Measurements from ENCODE around the gene RBM8A.

RBM8A gene

DNA sequence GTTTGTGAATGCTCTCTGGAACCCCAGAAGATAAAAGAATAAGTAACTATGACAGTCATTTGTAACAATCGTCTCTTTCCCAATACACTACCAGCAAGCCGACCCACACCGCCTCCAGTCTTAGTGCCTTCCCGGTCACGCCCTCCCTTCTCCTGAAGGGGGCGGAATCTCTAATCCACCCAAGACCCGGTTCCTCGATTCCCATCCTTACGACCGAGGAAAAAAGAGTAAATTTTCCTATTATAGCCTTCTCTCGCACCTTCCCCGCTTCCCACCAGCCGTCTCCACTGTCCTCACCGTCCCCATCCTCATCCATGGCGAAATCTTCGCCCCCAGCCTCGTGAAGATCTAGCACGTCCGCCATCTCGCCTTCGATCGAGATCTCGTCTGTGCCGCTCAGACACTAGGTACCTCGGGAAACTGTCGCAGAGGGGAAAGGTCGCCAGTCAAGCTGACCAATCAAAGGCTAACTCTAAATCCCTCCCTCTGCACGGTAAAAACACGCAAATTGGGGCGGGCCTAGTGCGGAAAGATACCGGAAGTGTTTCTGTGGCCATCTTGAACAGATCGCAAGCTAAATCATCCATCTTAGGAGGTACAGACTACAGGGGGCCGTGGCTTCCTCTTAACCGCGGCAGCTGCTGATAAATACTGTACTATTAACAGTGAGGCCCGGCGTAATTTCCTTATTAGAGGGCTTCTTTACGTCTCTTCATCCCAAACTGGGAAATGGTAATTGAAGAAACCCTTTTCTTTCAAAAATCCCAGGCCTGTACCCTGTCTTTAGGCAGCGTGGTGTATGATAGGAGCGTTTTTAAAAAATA is at the start of gene RBM8A:
RBM8A (minus strand) TSS at position 422 of the 824 bp plus-strand sequence; CDS start at position 364, 58 bp downstream.
- DNase-seq (ENCODE audit: low read depth in 2 of 3, low spot score in 1 of 3), result peak; percentile 86 to 94 (median 93)

- no peak for DNase-seq (ENCODE audit: low read depth in 2 of 3, low spot score in 1 of 3)
These were observed 49.7 kb upstream of the RBM8A start for GRCh38 chr1:145977016-145977415.

DNA sequence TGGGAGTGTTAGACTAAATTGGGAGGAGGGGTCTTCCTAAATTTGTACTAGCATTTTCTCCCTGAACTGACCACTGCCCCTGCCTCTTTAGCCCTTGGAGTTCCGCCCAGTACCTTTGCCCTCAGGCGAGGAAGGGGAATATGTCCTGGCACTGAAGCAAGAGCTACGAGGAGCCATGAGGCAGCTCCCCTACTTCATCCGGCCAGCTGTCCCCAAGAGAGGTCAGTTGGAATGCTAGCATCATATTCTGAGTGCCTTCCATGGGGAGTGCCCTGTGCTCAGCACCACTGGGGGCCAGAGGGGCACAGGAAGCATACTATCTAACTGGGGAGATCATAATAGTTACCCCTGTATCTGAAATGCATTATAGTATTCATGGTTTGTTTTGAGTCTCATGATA is 47.9 kb upstream of the RBM8A start:
- DNase-seq (ENCODE audit: low read depth in 2 of 3, low spot score in 1 of 3), result no peak

DNA sequence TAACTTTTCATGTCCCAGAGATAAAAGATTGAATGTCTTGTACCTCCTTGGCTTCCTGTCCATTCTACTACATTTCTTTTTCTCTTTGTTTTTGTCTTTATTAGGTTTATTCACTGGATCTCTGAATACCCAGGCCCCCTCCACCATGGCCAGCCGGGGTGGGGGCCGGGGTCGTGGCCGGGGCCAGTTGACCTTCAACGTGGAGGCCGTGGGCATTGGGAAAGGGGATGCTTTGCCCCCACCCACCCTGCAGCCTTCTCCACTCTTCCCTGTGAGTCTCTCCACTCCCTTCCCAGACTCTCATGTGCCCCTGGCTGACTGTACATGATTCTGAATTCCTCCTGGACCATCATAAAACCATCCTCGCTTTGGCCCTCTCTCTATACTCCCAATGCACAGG is 47.4 kb upstream of the RBM8A start:
- no peak for DNase-seq (ENCODE audit: low read depth in 2 of 3, low spot score in 1 of 3)

DNA sequence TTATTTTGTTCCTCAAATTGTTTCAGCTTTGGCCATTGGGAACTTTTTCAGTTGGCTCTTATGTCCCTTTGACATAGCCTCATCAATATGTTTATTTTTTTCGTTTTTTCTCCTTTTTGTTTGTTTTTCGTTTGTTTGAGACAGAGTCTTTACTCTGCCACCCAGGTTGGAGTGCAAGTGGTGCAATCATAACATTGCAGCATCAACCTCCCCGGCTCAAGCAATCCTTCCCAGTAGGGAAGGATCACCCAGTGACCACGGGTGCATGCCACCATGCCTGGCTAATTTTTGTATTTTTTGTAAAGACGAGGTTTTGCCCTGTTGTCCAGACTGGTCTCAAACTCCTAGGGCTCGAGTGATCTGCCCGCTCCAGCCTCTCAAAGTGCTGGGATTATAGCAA is 45.3 kb upstream of the RBM8A start:
- no peak for DNase-seq (ENCODE audit: low read depth in 2 of 3, low spot score in 1 of 3)

GRCh38 chr1:145967288-145967687 is 40.0 kb upstream of the RBM8A start:
- no peak for DNase-seq (ENCODE audit: low read depth in 2 of 3, low spot score in 1 of 3)

DNA sequence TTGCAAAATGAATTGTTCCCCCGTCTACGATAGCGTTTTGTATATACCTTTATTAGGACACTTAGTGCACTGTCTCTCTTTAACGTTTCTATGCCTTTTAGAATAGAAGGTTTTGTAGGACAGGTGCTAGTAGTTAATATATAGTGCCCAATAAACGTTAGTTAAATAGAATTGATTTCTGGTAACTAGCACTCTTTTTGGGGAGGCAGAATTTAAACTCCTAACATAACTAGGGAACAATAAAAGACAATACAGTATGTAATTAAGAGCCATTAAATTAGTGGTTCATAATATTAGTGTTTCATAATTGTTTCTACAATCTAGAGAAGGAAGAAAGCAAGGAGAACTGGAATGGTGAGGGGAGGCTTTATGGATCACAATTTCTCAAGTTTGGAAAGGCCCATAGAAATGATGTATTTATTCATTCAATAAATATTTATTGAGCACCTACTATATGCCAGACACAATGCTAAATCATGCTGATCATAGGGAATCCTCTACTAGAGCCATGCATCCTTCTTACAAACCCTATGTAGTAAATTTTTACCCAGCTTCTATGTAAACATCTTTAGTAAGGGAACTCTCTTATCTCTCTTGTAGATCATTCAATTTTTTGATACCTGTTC is 37.9 kb upstream of the RBM8A start:
- DNase-seq (ENCODE audit: low read depth in 2 of 3, low spot score in 1 of 3), result no peak

GRCh38 chr1:145964328-145965118 is 37.2 kb upstream of the RBM8A start, which contains the start of the genes ANKRD34A and POLR3GL:
Gene ANKRD34A (minus strand): TSS chr1:145964575. CDS start chr1:145961759, 2,816 bp downstream.
Gene POLR3GL (plus strand): TSS chr1:145964690. CDS start chr1:145974866, 10,176 bp downstream.
- peak; percentile 87 to 91 (median 87) for DNase-seq (ENCODE audit: low read depth in 2 of 3, low spot score in 1 of 3)

DNA sequence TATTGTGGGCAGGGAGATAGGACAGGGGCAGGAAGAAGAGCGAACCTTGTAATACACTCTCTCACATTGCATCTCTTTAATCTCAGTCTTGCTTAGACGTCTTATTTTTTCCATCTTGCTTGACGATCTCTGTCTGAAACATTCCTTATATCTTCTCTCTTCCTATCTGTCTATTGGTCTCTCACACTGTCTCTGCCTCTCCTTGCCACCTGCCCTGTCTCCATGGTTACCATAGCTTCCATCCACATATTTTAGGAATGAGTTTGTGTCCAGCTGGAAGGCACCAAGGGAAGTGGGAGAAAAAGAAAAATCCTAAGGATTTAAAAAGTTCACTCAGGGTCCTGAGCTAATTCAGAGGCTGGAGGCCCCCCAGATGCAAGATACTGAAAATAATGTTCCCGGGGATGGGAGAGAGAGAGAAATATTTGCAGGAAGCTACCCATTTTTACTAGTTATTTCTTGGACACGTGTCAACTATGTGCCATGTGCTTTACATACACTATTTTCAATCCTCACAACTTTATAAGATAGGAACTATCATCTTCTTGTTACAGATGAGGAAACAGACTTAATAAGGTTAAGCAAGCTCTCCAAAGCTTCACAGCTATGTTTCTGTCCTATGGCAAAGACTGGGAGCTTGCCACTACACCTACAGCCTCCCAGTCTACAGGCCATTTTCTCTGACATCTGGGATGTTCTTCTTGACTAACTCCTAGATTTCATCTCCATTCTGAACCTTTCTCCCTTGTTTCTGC is 36.2 kb upstream of the RBM8A start:
- no peak for DNase-seq (ENCODE audit: low read depth in 2 of 3, low spot score in 1 of 3)

GRCh38 chr1:145962157-145963102 is 35.1 kb upstream of the RBM8A start:
- DNase-seq (ENCODE audit: low read depth in 2 of 3, low spot score in 1 of 3), result no peak

DNA sequence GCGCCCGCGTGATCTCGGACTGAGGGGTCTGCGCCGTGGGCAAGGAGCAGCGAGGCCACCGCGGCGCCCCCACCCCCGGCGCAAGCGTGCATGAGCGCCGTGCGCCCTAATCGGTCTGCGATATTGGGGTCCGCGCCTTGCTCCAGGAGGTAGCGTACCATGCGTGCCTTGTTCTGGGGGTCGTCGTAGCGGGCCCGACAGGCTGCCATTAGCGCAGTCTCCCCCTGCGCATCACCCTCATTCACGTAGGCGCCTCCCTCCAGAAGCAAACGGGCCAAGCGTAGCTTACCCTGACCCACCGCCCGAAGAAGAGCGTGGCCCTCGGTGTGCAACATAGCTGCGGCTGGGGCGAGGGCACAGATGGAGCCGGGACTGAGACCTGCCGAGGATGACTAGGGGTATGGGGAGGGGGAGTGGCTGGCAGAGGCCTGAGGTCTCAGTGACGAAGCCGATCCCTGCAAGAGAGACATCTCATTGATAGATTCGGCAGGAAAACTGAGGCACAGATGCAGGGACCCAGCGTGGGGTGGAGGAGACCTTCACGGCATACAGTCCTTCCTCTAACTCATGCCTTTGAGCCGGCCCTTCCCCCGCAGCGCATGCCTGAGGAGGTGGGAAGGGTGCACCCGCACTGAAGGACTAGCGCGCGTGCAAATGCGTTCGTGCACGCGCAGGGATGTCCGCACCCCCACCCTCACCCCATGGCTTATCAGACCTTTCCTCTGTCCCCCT is 34.3 kb upstream of the RBM8A start:
- DNase-seq (ENCODE audit: low read depth in 2 of 3, low spot score in 1 of 3), result no peak

DNA sequence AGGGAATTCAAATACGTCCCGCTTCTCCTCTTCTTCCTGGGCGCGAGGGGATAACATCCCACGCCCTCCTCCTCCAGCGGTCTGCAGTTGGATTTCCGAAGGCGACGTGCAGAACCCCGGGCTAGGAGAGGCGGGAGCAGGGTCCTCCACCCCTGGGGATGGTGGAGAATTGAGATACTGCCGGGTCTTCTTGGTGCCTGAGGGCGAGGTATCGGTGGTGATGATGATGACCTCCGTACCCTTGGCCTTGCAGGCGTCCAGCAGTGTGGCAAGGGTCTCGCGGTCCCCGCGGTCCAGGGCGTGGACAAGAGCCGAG is 33.8 kb upstream of the RBM8A start:
- no peak for DNase-seq (ENCODE audit: low read depth in 2 of 3, low spot score in 1 of 3)

DNA sequence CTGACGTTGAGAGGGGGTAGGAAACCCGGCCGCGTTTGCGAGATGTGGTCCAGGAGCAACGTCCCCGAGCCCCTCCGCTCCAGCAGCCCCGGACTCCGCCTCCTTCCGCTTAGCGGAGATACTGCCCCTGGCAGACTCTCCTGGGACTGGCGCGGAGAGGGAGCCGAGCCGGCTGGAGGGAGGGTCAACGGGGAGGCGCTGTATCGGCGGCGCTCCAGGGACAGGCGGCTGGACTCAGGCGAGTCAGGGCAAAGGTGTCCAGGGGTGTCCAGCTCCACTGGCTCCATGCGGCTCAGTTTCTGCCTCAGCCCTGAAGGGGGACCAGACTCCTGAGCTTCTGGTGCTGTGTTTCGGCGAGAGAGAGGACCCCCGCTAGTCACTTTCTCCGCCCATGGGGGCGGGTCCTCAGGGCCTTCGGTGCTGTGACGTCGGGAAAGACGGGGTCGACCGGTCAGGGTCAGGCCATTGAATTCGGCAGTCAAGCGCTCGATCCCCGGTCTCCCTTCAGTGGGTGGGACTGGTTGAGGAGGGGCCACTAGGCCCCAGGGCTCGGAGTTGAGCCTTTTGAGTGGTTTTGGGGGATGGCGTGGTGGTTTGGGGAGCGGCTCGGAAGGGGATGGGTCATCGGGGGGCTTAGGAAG is 33.3 kb upstream of the RBM8A start:
- no peak for DNase-seq (ENCODE audit: low read depth in 2 of 3, low spot score in 1 of 3)

DNA sequence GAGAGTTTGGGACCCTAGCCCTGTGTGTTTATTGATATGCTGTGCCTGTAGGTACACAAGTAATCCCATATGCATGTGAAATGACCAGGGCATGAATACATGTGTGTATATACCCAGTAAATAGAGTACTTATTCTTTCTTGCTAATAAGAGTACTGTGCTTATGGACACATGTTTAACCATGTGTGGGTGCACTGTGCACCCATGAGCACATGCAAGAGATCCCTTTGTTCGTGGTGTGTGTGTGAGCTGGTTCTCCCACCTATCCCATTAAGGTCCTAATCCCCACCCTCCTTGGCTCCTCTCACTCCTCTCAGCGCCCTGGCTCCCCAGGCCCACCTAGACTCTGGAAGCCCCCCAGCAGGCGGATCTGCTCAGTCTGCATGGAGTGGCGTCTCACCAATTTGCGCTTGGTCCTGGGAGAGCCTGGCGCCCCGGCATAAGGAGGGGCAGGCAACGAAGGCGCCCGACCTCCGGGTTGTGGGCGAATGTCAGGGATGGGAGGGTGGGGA is 32.7 kb upstream of the RBM8A start:
- DNase-seq (ENCODE audit: low read depth in 2 of 3, low spot score in 1 of 3), result no peak

DNA sequence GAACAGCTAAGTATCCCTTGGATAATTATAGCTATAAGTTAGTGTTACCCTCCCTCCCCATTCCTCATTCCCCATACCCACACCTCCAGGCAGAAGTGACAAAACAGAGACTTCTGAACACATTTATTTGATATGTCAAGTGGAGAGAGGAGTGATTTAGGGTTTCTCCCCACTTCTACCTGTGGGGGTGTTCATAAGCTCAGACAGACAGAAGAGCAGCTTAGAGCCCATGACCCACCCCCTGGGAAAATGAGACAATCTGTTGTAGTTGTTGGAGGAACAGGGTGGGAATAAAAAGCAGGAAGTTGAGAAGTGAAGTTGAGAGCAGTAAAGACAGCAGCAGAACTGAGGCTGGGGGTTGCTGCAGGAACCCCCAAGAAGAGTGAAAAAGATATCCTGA is 32.0 kb upstream of the RBM8A start:
- DNase-seq (ENCODE audit: low read depth in 2 of 3, low spot score in 1 of 3), result no peak

GRCh38 chr1:145958734-145959133 is 31.4 kb upstream of the RBM8A start:
- DNase-seq (ENCODE audit: low read depth in 2 of 3, low spot score in 1 of 3), result no peak

GRCh38 chr1:145957443-145958319 is 30.4 kb upstream of the RBM8A start, which contains the start of gene LIX1L:
Gene LIX1L (minus strand): TSS chr1:145958017. CDS start chr1:145957927, 90 bp downstream.
- peak; percentile 90 to 94 (median 93) for DNase-seq (ENCODE audit: low read depth in 2 of 3, low spot score in 1 of 3)

Measured in stimulated activated CD4-positive, alpha-beta T cell treated with anti-CD3 and anti-CD28 coated beads, Interleukin-12 subunit alpha, Interleukin-12 subunit beta, amount 100 ng/mL, for 48 hours (primary cell).